Memory B cell (primary cell): ENCODE results near the gene LYST.
"Not testable (repeated sequence)": the region's sequence is repeated elsewhere in the genome, so short reads cannot be mapped to it uniquely, and the experiment has no call there.

Experiments used
- ATAC-seq: fragments of 150-1000 bp; cut with Tn5 transposase; 2 replicates; pipeline ENCODE4 v1.10.0; 2021; ENCODE audit warnings: low read depth, mild to moderate bottlenecking, moderate library complexity
- DNase-seq, 2 donors: peaks; one replicate each; pipeline ENCODE4 v3.0.0; 2022; ENCODE audit warnings: low spot score in 2 of 2
- H3K27ac Mint-ChIP-seq: one replicate; pipeline ENCODE4 v1.8.0; 2022; ENCODE audit warnings: mild to moderate bottlenecking, moderate library complexity, mixed read lengths
- H3K27me3 Mint-ChIP-seq: one replicate; pipeline ENCODE4 v1.8.0; 2022; ENCODE audit warnings: mixed read lengths
- H3K36me3 Mint-ChIP-seq: one replicate; pipeline ENCODE4 v1.8.0; 2022; ENCODE audit warnings: mild to moderate bottlenecking, mixed read lengths
- H3K4me1 Mint-ChIP-seq: one replicate; pipeline ENCODE4 v1.8.0; 2022; ENCODE audit warnings: mixed read lengths
- H3K4me3 Mint-ChIP-seq: one replicate; pipeline ENCODE4 v1.8.0; 2022; ENCODE audit warnings: mild to moderate bottlenecking, moderate library complexity, mixed read lengths
- H3K9me3 Mint-ChIP-seq: one replicate; pipeline ENCODE4 v1.8.0; 2022; ENCODE audit warnings: mixed read lengths

The LYST gene

DNA sequence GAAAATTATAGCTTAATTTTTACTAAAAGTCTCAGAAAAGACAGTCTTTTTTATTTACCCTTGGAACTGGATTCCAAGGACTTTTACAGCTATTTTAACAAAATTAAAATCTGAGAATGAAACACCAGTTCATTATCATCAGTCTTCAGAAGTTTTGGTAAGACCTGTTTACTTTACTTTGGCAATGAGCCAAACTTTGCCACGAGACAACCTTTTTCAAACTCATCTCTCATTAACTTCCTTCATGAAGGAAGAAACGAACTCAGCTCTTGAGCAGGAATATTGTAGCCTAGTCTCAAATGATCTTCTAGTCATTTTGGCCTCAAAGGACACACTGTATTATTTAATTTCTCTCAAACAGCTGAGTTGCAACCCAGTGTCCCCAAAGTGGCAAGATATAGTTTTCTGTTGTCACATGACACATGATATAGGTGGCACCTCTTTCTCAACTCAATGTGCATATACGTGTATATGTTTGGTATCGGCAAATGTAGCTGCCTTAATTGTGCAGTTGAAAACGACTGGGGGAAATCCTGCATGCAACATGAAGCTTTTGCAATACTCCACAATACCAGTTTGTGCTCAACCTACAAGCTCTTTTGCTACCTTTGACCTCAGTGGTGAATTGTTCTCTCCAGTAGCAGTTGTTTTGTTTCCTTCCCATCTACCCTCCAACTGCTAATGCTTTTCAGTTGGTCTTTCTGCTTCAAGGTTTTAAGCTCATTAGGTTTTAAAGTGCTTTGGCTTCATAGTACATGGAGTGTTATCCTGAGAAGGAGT is 208.8 kb downstream of the LYST start:
- Mint-ChIP-seq H3K4me1 (no peaks in the 10 kb centered on the region), H3K36me3 (peaks cover 24% of the 10 kb centered on the region), H3K9me3 (peaks cover 5% of the 10 kb centered on the region), H3K27me3 (peaks cover 9% of the 10 kb centered on the region), H3K27ac (no peak overlapping the region), H3K4me3 (no peak overlapping the region)
- DNase-seq: no peak
- no peak for ATAC-seq

DNA sequence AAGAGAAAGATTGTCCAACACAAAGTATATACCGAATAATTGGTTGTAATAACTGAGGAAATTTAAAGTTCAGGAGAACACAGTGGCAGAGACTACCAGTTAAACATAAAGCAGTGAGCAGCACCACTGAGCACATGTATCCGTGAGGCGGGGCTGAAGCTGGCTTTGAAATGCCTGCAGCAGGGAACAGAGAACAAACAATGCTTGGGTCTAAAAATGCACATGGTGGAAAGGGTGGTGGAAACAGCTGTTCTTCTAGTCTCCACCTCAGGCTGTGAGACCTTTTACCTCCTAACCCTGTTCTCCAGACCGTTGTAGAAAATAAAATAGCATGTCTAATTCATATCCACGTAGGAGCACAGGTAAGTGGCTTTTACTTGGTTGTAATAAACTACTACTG is 209.4 kb downstream of the LYST start:
- Mint-ChIP-seq H3K27me3 (peaks cover 11% of the 10 kb centered on the region), H3K9me3 (peaks cover 5% of the 10 kb centered on the region), H3K4me1 (no peaks in the 10 kb centered on the region), H3K36me3 (peaks cover 19% of the 10 kb centered on the region), H3K4me3 (no peak overlapping the region), H3K27ac (no peak overlapping the region)
- no peak for DNase-seq
- no peak for ATAC-seq

GRCh38 chr1:235652364-235652763 is 214.3 kb downstream of the LYST start:
- no peak for ATAC-seq
- H3K27ac Mint-ChIP-seq: no peak overlapping the region
- no peak for DNase-seq
- peaks cover 7% of the 10 kb centered on the region for H3K4me1 Mint-ChIP-seq
- H3K36me3 Mint-ChIP-seq: peaks cover 7% of the 10 kb centered on the region
- peaks cover 5% of the 10 kb centered on the region for H3K9me3 Mint-ChIP-seq
- peaks cover 18% of the 10 kb centered on the region for H3K27me3 Mint-ChIP-seq
- no peak overlapping the region for H3K4me3 Mint-ChIP-seq

DNA sequence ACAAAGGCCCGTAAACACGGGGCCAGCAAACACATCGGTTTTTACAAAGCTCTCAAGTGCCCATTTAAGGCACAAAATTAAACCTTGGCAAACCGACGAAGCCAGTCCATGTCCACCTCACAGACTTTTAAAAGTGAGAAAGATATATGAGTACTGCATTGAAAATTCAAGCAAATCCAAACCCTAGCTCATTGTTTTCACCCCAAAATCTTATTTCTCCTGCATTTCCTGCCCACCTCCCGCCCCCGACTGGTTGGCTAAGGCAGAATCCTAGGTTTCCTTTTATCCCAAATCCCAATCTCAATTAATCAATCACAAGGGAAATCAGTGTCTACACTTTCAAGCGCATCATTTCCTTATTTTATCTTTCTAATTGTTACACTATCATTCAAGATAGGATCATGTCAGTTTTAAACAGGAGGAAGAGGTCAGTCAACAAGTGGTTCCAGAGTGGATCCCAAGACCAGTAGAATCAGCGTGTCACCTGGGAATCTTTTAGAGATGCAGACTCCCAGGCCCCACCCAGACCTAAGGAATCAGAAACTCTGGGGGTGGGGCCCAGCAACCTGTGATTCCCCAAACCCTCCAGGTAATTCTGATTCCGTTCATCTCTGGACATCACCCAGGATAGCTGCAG is 215.4 kb downstream of the LYST start:
- peaks cover 22% of the 10 kb centered on the region for H3K27me3 Mint-ChIP-seq
- peaks cover 3% of the 10 kb centered on the region for H3K36me3 Mint-ChIP-seq
- H3K4me3 Mint-ChIP-seq: peak overlapping the region; percentile 53
- H3K4me1 Mint-ChIP-seq: peaks cover 7% of the 10 kb centered on the region
- H3K27ac Mint-ChIP-seq: no peak overlapping the region
- peaks cover 5% of the 10 kb centered on the region for H3K9me3 Mint-ChIP-seq
- DNase-seq: no peak
- ATAC-seq: no peak

- DNase-seq (peak in 1 of 2 donors; percentile 3), ATAC-seq (peak; percentile 29)
- H3K9me3 Mint-ChIP-seq: peaks cover 5% of the 10 kb centered on the region
- H3K36me3 Mint-ChIP-seq: peaks cover 3% of the 10 kb centered on the region
- no peak overlapping the region for H3K27ac Mint-ChIP-seq
- H3K27me3 Mint-ChIP-seq: peaks cover 25% of the 10 kb centered on the region
- H3K4me3 Mint-ChIP-seq: peak overlapping the region; percentile 53
- H3K4me1 Mint-ChIP-seq: peaks cover 7% of the 10 kb centered on the region
Observed at GRCh38 chr1:235650341-235651169, 216.2 kb downstream of the LYST start.

GRCh38 chr1:235649368-235650163 is 217.1 kb downstream of the LYST start, which contains the start of gene GNG4:
TSS of gene GNG4 (minus strand) at chr1:235649784. CDS start at chr1:235583838, 65,946 bp downstream.
- Mint-ChIP-seq H3K27me3 (peaks cover 24% of the 10 kb centered on the region), H3K27ac (no peak within 1 kb of the TSS), H3K36me3 (no peaks in the 10 kb centered on the region), H3K4me3 (peak within 1 kb of the TSS; percentile 78), H3K4me1 (peaks cover 7% of the 10 kb centered on the region), H3K9me3 (peaks cover 4% of the 10 kb centered on the region)
- DNase-seq: peak; percentile 14 to 39
- peak; percentile 52 for ATAC-seq

DNA sequence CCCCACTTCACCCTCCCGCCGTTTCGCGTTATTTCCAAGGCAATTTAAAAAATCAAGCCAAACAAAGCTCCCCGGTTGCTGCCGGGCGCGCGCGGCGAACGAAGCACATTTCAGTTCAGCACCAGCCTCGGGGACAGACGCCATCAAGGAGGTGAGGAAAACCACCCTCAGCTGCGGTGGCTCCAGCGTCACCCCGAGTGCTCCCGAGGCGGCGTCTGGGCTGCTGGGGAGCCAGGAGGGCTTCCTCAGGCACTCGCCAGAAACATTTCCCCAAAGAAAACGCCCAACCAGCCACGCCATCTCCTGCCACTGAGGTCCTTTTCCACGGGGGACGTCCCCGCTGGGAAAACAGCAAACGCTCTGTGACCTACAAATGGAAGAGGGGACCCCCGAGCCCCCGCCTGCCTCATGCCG is 217.7 kb downstream of the LYST start:
- Mint-ChIP-seq H3K27me3 (peaks cover 27% of the 10 kb centered on the region), H3K4me3 (peak overlapping the region; percentile 78), H3K9me3 (peaks cover 3% of the 10 kb centered on the region), H3K27ac (no peak overlapping the region), H3K4me1 (peaks cover 7% of the 10 kb centered on the region), H3K36me3 (no peaks in the 10 kb centered on the region)
- ATAC-seq (peak; percentile 67), DNase-seq (peak; percentile 21 to 35)

DNA sequence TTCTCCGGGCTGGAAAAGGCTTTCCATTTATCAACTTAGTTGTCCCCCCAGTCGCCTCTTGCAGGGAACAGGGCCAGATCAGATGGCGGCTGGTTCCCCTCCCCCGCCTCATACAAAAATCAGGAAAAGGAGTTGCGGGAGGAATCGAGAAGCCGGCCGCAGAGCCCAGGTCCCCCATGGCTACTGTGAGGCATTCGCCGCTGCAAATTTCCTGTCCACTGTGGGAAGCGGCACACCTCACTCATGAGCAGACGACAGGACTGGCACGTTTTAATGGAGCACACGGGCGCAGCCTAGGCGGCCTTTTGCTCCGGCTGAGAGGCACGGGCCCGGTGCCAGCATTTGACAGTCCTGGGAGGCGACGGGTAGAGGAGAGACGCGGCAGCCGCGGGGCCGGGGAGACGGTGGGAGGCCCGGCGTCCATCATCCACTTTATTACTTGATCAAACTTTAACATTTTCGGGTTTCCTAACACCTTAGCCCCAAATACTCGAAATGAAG is 218.2 kb downstream of the LYST start:
- no peaks in the 10 kb centered on the region for H3K9me3 Mint-ChIP-seq
- H3K27me3 Mint-ChIP-seq: peaks cover 25% of the 10 kb centered on the region
- H3K4me3 Mint-ChIP-seq: peak overlapping the region; percentile 78
- DNase-seq: no peak
- no peaks in the 10 kb centered on the region for H3K36me3 Mint-ChIP-seq
- no peak for ATAC-seq
- peaks cover 7% of the 10 kb centered on the region for H3K4me1 Mint-ChIP-seq
- no peak overlapping the region for H3K27ac Mint-ChIP-seq

GRCh38 chr1:235647537-235647936 is 219.2 kb downstream of the LYST start:
- H3K4me1 Mint-ChIP-seq: peaks cover 13% of the 10 kb centered on the region
- DNase-seq, H3K36me3 Mint-ChIP-seq, ATAC-seq, H3K9me3 Mint-ChIP-seq, H3K4me3 Mint-ChIP-seq, H3K27ac Mint-ChIP-seq: not testable (repeated sequence)
- peaks cover 30% of the 10 kb centered on the region for H3K27me3 Mint-ChIP-seq

DNA sequence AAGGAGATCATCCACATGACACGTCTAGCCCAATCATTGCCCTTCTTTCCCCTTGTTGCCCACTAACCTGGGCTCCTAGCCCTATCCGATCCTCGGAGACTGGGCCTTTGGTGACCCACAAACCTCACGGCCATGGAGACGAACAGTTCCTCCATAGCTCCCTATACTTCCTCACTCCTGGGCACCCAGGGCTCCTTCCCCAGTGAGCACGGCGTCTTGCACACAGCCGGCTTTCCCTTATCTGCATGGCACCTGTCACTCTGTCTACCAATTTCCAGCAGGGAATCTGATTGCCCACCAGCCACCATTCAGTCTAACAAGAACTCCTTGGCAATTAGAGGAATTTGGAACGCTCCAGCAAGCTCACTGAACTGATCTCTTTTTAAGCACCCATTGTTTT is 220.2 kb downstream of the LYST start:
- ATAC-seq (no peak), DNase-seq (no peak)
- Mint-ChIP-seq H3K4me1 (peaks cover 21% of the 10 kb centered on the region), H3K4me3 (no peak overlapping the region), H3K9me3 (no peaks in the 10 kb centered on the region), H3K27ac (no peak overlapping the region), H3K27me3 (peaks cover 36% of the 10 kb centered on the region), H3K36me3 (no peaks in the 10 kb centered on the region)

GRCh38 chr1:235644693-235645305 is 221.9 kb downstream of the LYST start:
- H3K36me3 Mint-ChIP-seq: no peaks in the 10 kb centered on the region
- H3K9me3 Mint-ChIP-seq: no peaks in the 10 kb centered on the region
- DNase-seq: no peak
- no peak overlapping the region for H3K4me3 Mint-ChIP-seq
- peaks cover 33% of the 10 kb centered on the region for H3K27me3 Mint-ChIP-seq
- peaks cover 17% of the 10 kb centered on the region for H3K4me1 Mint-ChIP-seq
- ATAC-seq: no peak
- no peak overlapping the region for H3K27ac Mint-ChIP-seq

- H3K27me3 Mint-ChIP-seq: peaks cover 33% of the 10 kb centered on the region
- H3K4me3 Mint-ChIP-seq: no peak overlapping the region
- H3K36me3 Mint-ChIP-seq: no peaks in the 10 kb centered on the region
- no peak overlapping the region for H3K27ac Mint-ChIP-seq
- no peaks in the 10 kb centered on the region for H3K9me3 Mint-ChIP-seq
- DNase-seq (no peak), ATAC-seq (no peak)
- peaks cover 17% of the 10 kb centered on the region for H3K4me1 Mint-ChIP-seq
Observed at GRCh38 chr1:235643837-235644692, 222.6 kb downstream of the LYST start.
